OCI-M2 (cell line): ENCODE results near the gene C19orf73.
"Not testable (repeated sequence)": the region's sequence is repeated elsewhere in the genome, so short reads cannot be mapped to it uniquely, and the experiment has no call there.

Source experiments
- DNase-seq: peaks from one replicate; lab custom pipeline; 2025; ENCODE audit not compliant: unreplicated experiment; lab: John Stamatoyannopoulos, UW

The C19orf73 gene

DNA sequence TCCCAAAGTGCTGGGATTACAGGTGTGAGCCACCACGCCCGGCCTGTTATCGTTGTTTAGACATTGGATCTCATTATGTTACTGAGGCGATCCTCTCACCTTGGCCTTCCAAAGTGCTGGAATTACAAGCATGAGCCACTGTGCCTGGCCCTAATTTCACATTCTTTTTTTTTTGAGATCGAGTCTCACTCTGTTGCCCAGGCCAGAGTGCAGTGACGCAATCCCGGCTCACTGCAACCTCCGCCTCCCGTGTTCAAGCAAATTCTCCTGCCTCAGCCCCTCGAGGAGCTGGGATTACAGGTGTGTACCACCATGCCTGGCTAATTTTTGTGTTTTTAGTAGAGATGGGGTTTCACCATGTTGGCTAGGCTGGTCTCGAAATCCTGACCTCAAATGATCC, 4.3 kb upstream of the C19orf73 start:
- DNase-seq = not testable (repeated sequence)

- DNase-seq = not testable (repeated sequence)
These were observed 2.9 kb upstream of the C19orf73 start for GRCh38 chr19:49121841-49122240.

GRCh38 chr19:49120868-49121267, 1.9 kb upstream of the C19orf73 start:
- no peak for DNase-seq

DNA sequence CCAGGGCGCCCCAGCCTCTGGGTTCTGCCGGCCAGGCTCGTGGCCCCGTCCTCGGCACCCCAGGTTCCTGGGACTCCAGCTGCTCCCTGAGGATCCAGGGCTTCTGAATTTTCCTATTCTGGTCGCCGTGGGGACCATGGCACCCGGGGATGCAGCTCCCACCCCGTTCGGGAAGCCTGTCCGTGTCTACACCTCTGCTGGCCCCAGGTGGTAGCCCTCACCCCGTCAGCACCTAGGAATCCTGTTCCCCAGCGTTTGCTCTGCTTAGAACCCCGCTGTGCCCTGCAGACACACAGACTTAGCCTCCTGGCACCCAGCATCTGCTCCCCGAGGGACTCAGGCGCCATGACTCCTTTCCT, 1.4 kb upstream of the C19orf73 start:
- no peak for DNase-seq

DNA sequence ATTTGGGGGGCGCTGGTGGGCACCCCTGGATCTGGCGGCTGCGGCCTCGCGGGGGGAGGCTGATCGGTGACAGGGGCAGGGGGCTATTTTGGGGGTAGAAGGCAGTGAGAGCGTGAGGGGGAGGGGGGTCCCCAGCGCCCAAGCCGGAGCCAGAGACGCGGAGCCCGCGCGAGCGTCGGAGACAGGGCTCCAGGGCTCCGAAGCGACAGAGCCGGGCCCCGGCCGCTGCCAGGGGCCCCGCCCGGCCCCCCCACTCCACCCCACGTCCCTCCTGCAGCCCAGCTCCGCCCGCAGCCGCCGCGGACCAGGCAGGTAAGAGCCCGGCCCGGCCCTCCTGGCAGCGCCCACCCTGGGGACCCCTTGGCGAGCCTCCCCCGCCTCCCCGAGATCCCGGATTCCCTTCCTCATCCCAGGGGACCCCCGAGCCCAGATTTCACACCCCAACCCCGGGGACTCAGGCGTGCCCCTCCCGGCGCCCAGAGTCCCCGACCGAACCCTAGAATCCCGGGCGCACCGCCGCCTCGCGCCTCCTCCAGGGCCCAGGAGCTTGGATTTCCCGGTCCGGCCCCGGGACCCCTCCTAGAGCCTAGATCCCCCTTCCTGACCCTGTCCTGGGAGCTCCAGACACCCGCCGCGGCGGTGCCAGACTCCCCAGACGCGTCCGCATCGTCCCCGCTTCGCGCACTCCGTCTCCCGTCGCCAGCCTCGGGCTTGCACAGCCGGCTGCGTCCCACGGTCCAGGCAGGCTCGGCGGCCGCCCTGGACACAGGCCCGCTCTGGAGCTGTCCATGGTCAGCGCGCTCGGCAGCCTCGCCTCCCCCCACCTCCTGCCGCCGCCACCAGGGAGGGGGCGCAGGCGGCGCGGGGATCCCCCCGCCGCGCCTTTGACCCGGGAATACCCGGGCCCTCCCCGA, 725 bp upstream of the C19orf73 start, which contains the start of gene PPFIA3:
PPFIA3 (plus strand) TSS at position 134 of the 914 bp plus-strand sequence. CDS start 8,330 bp downstream, outside the sequence.
- DNase-seq = no peak

GRCh38 chr19:49117677-49118564, 1.0 kb downstream of the C19orf73 start:
- DNase-seq = no peak

DNA sequence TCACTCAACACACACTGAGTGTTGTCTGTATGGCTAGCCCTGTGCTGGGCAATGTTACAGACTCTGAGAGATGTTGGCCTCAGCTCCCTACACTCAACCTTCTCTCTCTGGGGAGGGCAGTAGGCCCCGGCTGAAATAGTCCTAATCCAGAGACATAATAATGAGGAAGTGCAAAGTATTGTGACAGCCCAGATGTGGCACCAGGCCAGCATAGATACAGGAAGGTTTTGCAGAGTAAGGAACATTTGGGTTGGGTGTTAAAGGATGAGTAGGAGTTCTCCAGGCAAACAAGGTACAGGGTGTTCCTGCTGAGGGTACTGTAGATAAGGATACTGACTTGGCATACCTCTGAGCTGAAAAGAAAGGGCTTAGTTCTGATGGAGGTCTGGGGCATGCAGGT, 2.4 kb downstream of the C19orf73 start:
- no peak for DNase-seq

DNA sequence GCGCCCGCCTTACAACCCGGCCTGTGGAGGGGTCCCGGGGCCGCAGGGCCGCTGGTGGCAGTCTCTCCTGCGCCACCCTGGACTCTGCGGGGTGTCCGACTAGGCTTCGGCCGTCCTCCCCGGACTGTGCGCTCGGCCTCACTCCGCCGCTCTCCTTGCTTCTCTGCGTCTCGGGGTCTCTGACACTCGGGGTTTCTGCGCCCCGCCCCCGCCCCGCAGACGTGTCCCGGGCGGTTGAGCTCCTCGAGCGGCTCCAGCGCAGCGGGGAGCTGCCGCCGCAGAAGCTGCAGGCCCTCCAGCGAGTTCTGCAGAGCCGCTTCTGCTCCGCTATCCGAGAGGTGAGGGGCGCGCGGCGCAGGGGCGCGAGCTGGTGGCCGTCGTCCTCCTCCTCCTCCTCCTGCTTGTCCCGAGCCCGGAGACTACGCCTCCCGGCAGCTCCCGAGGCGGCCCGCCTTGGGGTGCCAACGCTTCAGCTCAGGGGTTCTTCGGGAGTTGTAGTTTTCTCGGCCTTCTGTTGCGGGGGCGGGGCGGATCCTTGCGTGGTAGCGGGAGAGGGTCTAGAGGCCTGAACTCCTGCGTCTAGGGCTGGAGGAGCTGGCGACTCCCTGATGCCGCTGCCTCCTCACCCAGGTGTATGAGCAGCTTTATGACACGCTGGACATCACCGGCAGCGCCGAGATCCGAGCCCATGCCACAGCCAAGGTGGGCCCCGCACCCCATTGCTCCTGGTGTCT, 4.1 kb downstream of the C19orf73 start:
- no peak for DNase-seq

DNA sequence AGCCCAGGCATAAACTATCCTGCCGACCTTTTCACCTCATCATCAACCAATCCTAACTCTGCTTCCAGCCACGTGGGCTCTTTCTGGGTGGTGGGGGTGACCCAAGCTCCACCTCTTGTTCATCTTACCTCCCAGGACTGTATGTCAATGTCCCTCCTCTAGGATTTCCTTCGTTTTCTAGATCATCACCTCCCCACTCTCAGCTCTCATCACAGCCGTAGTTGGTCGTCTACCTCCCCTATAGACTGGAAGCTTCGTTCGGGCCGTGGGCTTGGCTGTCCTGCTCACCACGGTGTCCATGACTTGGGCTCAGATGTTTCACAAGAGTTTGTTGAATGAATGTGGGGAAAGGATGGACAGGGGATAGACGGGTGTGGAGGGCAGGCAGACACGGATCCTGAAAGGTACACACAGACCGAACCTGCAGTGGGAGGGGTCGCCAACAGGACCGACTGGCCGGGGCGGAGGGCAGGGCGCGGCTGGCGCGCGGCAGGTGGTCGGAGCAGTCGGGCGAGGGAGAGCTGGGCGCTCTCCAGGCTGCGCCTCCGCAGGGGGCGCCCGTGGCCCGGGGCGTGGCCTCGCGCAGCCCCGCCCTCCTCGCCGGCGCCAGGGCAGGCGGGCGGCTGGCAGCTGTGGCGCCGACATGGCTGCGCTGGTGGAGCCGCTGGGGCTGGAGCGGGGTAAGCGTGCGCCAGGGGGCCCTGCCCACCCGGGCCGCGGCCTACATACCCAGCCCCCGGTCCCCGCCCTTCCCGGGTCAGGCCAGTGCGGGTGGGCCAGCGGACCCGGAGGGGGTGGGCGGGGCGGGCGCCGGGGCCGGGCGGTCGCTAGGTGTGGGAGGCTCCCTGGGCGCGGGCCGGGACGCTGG, 4.9 kb downstream of the C19orf73 start, which contains the start of gene LIN7B:
LIN7B (plus strand) TSS at position 609 of the 868 bp plus-strand sequence; CDS start at position 644, 35 bp downstream.
- DNase-seq = peak; percentile 81

GRCh38 chr19:49111218-49111998, 7.5 kb downstream of the C19orf73 start:
- no peak for DNase-seq

- DNase-seq = no peak
These were observed 8.4 kb downstream of the C19orf73 start for GRCh38 chr19:49110567-49110966.

DNA sequence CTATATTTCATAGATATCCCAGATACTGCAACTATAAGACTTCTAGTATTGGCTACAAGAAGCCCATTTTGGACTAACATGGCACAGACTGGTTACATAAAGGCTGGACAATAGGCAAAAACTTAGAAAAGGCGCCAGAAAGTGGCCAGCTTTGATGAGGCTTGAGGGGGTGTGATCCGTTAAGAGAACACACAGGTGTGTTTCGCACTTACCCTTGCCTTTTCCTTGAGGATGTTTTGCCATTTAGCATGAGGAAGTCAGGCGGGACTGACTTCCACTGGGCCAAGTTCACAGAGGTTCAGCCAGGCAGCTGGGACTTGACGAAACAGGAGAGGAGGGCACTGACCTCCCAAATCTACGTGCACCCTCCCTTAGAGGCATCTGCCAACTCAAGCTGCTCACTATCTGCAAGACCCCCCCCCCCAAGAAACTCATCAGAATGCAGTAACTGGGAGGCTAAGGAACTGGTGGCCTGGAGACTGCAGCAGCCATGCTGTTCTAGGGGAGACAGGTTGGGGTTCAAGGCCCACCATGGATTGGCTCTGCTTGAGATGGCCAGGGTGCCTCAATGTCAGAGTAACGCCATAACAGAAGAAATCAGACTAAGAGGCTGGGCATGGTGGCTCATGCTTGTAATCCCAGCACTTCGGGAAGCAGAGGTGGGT, 9.2 kb downstream of the C19orf73 start:
- DNase-seq = no peak

GRCh38 chr19:49109051-49109450, 9.9 kb downstream of the C19orf73 start:
- no peak for DNase-seq

- no peak for DNase-seq
These were observed 11.1 kb downstream of the C19orf73 start for GRCh38 chr19:49107625-49108459.

DNA sequence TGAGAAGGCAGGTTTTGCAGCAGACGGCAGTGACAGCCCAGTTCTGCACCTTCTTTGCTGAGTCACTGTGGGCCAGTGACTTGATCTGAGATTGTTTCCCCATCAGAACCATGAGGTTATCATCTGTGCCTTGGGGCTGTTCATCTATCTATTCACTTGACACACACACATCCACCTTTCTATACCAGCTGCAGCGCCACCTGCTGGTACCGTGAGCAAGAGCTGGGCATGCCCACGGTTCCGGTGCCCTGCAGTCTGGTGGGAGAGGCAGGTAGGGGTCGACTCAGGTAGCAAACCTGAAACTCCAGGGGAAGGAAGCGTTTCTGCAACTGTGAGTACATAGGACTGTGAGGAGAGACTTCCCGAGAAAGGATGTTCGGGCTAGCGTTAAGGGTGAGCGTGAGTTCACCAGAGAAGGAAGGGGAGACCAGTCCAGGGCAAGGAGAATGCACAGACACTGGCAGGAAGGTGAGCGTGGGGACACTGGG, 12.3 kb downstream of the C19orf73 start:
- DNase-seq = no peak

DNA sequence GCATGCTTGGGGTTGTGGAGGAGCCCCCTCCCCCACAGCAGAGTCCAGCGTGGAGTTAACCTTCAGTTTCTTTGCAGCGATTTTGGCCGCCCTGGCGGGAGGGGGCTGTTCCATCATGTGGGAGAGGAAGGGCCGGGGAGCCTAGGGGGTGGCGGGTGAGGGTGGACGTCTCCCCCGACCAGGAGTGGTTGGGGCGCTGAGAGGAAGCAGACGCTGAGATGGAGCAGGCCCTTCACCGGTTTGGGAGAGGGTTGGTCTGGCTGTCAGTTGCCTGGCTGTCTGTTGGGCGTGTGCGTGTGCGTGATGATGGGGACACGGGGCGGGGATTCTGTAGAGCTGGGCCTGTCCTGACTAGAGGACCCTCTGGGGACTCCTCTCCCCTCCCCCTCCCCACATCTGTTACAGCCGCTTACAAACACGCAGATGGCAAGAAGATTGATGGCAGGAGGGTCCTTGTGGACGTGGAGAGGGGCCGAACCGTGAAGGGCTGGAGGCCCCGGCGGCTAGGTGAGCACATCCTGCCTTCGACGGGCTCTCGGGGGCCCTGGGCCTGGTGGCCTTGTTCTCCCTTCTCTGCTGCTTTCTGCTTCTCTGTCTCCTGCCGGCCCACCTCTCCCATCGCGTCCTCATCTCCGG, 14.6 kb downstream of the C19orf73 start:
- DNase-seq = no peak
